ENCODE results near the gene ZBED4. TPM values are rescaled to one million over a fixed set of nuclear protein-coding genes. Genes with fewer than 3 reads are reported as not detected.
A peak's percentile ranks its signal among the peaks of the same experiment; 100 is the strongest.

ZBED4 gene
- total and polyA plus RNA-seq, 12 donors = 2.6 to 5.9 (median 4.2) TPM

GRCh38 chr22:49937758-49938564, 84.3 kb downstream of the ZBED4 start:
- Histone ChIP-seq H3K4me3 (peak overlapping the region in 6 of 10 donors; percentile 8 to 58 (median 53)), H3K27ac (peak overlapping the region; percentile 90 to 100 (median 98)), H3K4me1 (peaks cover 34 to 56% (median 52%) of the 10 kb centered on the region in 9 donors), H3K36me3 (no peaks in the 10 kb centered on the region), H3K27me3 (no peaks in the 10 kb centered on the region), H3K9me3 (no peaks in the 10 kb centered on the region)
- ATAC-seq (peak in 2 of 8 donors; percentile 3 to 4), DNase-seq (peak; percentile 60 to 68)
- TF ChIP-seq, protein P1, sequence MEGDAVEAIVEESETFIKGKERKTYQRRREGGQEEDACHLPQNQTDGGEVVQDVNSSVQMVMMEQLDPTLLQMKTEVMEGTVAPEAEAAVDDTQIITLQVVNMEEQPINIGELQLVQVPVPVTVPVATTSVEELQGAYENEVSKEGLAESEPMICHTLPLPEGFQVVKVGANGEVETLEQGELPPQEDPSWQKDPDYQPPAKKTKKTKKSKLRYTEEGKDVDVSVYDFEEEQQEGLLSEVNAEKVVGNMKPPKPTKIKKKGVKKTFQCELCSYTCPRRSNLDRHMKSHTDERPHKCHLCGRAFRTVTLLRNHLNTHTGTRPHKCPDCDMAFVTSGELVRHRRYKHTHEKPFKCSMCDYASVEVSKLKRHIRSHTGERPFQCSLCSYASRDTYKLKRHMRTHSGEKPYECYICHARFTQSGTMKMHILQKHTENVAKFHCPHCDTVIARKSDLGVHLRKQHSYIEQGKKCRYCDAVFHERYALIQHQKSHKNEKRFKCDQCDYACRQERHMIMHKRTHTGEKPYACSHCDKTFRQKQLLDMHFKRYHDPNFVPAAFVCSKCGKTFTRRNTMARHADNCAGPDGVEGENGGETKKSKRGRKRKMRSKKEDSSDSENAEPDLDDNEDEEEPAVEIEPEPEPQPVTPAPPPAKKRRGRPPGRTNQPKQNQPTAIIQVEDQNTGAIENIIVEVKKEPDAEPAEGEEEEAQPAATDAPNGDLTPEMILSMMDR (IDR thresholded peaks at IDR 0.05) = no peak
- 65 to 77% methylated on average over 27 of the region's 27 CpGs for WGBS, 2 donors
- intact Hi-C loops (cut with DNase I) = loop anchor here in 5 of 10 donors (1.0 to 10.0 kb wide), 4 partner anchors 22 to 267 kb away; partner anchors contain the start of genes PIM3 (in 4 of the 5) and SELENOO (in 2 of the 5)

- Histone ChIP-seq H3K4me3 (no peak overlapping the region), H3K36me3 (no peaks in the 10 kb centered on the region), H3K27me3 (no peaks in the 10 kb centered on the region), H3K9me3 (no peaks in the 10 kb centered on the region), H3K4me1 (peaks cover 31 to 49% (median 45%) of the 10 kb centered on the region in 9 donors), H3K27ac (peak overlapping the region in 9 of 10 donors; percentile 95 to 100 (median 98))
- intact Hi-C loops (cut with DNase I) = loop anchor here in 2 of 10 donors (1.0 to 10.0 kb wide), 2 partner anchors 22 to 266 kb away; partner anchors contain the start of genes SELENOO (in 2 of the 2) and PIM3 (in 1 of the 2)
- WGBS, 2 donors = 80 to 88% methylated on average over 19 of the region's 19 CpGs
- TF ChIP-seq, protein P1 (IDR thresholded peaks at IDR 0.05) = no peak
- DNase-seq = no peak
- no peak for ATAC-seq
Observed at GRCh38 chr22:49938565-49939136, 85.0 kb downstream of the ZBED4 start.

Other genes with a start within 250 kb of the ZBED4 start
- gene BRD1, start 26.0 kb upstream of the ZBED4 start, total RNA-seq = 10 to 100 TPM; 14.6 to 23.2 (median 16.9) TPM
- 10 to 100 TPM in 1 of 2 donors, 1 to 10 TPM in 1; 8.2 to 22.9 TPM for gene BRD1, start 26.0 kb upstream of the ZBED4 start, polyA plus RNA-seq
- gene ALG12, start 64.6 kb downstream of the ZBED4 start, total RNA-seq = 10 to 100 TPM in 9 of 10 donors, 1 to 10 TPM in 1; 9.6 to 19.8 (median 16.0) TPM
- 10 to 100 TPM in 1 of 2 donors, 1 to 10 TPM in 1; 9.7 to 10.4 TPM for gene ALG12, start 64.6 kb downstream of the ZBED4 start, polyA plus RNA-seq
- 10 to 100 TPM; 13.0 to 32.5 (median 19.2) TPM for gene CRELD2, start 64.8 kb downstream of the ZBED4 start, total RNA-seq
- 10 to 100 TPM; 11.0 to 90.0 TPM for gene CRELD2, start 64.8 kb downstream of the ZBED4 start, polyA plus RNA-seq
- gene PIM3, start 106.9 kb downstream of the ZBED4 start, total RNA-seq = 10 to 100 TPM; 27.4 to 81.6 (median 41.6) TPM
- gene PIM3, start 106.9 kb downstream of the ZBED4 start, polyA plus RNA-seq = 10 to 100 TPM; 43.9 to 62.0 TPM
- gene IL17REL, start 158.9 kb downstream of the ZBED4 start, total RNA-seq = under 1 TPM in 1 of 10 donors, not detected in 9; 0.11 TPM
- gene IL17REL, start 158.9 kb downstream of the ZBED4 start, polyA plus RNA-seq = not detected
- not detected for gene TTLL8, start 204.5 kb downstream of the ZBED4 start, total RNA-seq
- not detected for gene TTLL8, start 204.5 kb downstream of the ZBED4 start, polyA plus RNA-seq
- gene MLC1, start 231.6 kb downstream of the ZBED4 start, total RNA-seq = 1 to 10 TPM in 1 of 10 donors, under 1 TPM in 5, not detected in 4; 0.11 to 1.6 (median 0.37) TPM
- gene MLC1, start 231.6 kb downstream of the ZBED4 start, polyA plus RNA-seq = under 1 TPM; 0.03 to 0.07 TPM
- under 1 TPM in 2 of 10 donors, not detected in 8; 0.16 to 0.42 TPM for gene MOV10L1, start 236.2 kb downstream of the ZBED4 start, total RNA-seq
- under 1 TPM; 0.16 to 0.37 TPM for gene MOV10L1, start 236.2 kb downstream of the ZBED4 start, polyA plus RNA-seq